AG09319 (cell line): ENCODE measurements around the gene TTYH3.

Source experiments
- DNase-seq: peaks from one replicate; pipeline ENCODE4 v3.0.0-alpha.2; 2010; ENCODE audit warnings: low read depth; ENCODE audit errors: extremely low read depth
- TF ChIP-seq, protein P1 (sequence below): IDR thresholded peaks from 2 replicates; pipeline ENCODE4 v1.5.1; 2011; ENCODE audit warnings: low read depth, mild to moderate bottlenecking, inconsistent platforms, low read length, moderate library complexity

The TTYH3 gene

GRCh38 chr7:2634267-2635145 lies 2.7 kb downstream of the TTYH3 start:
- no peak for DNase-seq
- TF ChIP-seq, protein P1, sequence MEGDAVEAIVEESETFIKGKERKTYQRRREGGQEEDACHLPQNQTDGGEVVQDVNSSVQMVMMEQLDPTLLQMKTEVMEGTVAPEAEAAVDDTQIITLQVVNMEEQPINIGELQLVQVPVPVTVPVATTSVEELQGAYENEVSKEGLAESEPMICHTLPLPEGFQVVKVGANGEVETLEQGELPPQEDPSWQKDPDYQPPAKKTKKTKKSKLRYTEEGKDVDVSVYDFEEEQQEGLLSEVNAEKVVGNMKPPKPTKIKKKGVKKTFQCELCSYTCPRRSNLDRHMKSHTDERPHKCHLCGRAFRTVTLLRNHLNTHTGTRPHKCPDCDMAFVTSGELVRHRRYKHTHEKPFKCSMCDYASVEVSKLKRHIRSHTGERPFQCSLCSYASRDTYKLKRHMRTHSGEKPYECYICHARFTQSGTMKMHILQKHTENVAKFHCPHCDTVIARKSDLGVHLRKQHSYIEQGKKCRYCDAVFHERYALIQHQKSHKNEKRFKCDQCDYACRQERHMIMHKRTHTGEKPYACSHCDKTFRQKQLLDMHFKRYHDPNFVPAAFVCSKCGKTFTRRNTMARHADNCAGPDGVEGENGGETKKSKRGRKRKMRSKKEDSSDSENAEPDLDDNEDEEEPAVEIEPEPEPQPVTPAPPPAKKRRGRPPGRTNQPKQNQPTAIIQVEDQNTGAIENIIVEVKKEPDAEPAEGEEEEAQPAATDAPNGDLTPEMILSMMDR: no peak

DNA sequence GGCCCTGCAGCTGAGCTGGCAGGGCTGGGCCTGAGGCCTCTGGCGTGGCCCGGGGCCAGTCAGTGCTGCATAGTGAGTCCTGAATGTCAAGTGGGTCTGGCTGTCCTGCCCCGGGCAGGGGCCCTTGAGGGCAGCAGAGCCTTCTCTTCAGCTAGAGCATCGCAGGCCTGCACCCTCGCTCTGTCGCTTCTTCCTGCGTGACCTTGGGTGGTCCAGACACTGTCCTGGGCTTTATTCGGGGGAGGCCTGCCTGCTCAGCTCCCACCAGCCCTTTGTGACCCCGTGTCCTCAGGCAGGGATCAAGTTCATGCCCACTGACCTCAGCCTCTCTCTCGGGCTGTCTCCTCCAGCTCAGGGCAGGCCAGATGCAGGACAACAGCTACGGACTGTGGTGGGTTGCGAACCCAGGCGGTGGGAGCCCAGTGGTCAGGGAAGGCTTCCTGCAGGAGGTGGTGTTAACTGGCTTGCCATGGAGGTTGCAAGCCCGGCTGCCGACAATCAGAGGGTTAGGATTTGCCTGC lies 3.4 kb downstream of the TTYH3 start:
- DNase-seq: no peak
- TF ChIP-seq, protein P1: no peak

DNA sequence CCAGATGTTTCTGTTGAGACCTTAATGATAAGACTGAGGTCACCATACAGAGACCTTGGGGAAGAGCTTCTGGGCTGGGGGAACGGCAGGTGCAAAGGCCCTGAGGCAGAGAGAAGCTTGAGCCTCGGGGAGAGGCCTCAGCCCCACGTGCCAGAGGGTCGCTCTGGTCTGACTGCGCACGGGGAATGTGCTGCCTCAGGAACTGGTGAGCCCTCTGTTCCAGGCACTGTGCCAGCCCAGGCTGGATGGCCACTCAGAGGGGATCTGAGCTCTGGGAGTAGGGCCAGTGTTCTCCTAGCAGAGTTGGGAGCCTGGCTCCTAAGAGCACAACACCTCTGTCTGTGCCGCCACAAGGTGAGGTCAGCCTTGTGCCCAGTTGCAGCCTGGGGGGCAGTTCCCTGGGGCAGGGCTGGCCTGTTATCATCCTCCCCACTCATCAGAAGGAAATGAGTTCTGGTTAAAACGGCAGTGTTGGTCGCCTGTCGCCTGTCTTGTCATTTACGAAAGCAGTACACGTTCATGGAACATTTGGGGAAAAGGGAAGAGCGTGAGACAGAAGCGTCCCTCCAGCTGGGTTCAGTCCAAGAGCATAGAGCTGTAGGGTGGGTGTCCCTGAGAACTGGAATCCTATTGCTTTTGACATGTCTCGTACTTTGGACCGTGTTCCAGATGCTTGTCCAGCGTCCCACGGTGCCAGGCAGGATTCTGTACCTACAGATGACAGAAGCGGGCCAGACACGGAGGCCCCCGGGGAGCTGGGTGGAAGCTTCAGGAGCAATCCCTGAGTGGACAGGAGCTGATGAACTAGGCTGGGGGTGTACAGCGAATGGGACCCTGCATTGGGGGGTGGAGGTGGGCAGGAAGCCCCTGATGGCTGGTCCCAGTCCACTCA lies 4.3 kb downstream of the TTYH3 start:
- no peak for DNase-seq
- TF ChIP-seq, protein P1: no peak

GRCh38 chr7:2637066-2637471 lies 5.3 kb downstream of the TTYH3 start:
- TF ChIP-seq, protein P1: no peak
- no peak for DNase-seq

GRCh38 chr7:2637505-2638223 lies 5.9 kb downstream of the TTYH3 start:
- TF ChIP-seq, protein P1: no peak
- no peak for DNase-seq

GRCh38 chr7:2638224-2638991 lies 6.6 kb downstream of the TTYH3 start:
- DNase-seq: peak; percentile 57
- TF ChIP-seq, protein P1: no peak
